ENCODE measurements around the gene ZNF536.

DNA sequence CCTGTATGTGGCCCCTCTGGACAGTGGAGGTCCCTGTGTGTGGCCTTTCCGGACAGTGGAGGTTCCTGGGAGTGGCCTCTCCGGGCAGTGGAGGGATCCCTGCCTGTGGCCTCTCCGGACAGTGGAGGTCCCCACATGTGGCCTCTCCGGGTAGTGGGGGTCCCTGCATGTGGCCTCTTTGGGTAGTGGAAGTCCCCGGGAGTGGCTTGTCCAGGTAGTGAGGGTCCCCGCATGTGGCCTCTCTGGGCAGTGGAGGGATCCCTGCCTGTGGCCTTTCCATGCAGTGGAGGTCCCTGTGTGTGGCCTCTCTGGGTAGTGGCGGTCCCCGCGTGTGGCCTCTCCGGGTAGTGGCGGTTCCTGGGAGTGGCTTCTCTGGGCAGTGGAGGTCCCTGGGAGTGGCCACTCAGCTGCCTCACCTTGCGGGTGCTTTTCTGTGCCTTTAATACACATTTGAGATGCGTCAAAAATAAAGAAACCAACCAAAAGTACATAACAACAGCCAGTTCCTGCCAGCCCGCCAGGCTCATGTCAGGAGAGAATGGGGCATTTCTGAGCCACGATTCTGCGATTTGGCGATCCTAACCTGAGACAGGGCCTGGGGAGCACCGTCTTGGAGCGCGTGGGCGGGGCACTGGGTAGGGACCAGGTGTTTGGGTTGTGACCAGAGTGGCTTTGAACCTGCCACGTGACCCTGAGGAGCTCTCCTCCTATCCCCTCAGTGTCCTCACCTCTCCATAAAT lies 194.7 kb downstream of the ZNF536 start:
- TF ChIP-seq, protein P1, sequence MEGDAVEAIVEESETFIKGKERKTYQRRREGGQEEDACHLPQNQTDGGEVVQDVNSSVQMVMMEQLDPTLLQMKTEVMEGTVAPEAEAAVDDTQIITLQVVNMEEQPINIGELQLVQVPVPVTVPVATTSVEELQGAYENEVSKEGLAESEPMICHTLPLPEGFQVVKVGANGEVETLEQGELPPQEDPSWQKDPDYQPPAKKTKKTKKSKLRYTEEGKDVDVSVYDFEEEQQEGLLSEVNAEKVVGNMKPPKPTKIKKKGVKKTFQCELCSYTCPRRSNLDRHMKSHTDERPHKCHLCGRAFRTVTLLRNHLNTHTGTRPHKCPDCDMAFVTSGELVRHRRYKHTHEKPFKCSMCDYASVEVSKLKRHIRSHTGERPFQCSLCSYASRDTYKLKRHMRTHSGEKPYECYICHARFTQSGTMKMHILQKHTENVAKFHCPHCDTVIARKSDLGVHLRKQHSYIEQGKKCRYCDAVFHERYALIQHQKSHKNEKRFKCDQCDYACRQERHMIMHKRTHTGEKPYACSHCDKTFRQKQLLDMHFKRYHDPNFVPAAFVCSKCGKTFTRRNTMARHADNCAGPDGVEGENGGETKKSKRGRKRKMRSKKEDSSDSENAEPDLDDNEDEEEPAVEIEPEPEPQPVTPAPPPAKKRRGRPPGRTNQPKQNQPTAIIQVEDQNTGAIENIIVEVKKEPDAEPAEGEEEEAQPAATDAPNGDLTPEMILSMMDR (IDR thresholded peaks at IDR 0.05; ENCODE audit: insufficient read depth, low read depth, low read length): no peak
- no peak for TF ChIP-seq EZH2 (IDR thresholded peaks at IDR 0.05; ENCODE audit: insufficient read depth, low read length)

Measured in astrocyte (in vitro differentiated cells and primary cell).